GM19395 (cell line): ENCODE measurements around the gene PRAMEF18.
"Not testable (repeated sequence)": the region's sequence is repeated elsewhere in the genome, so short reads cannot be mapped to it uniquely, and the experiment has no call there.

Experiments
- ATAC-seq: cut with Tn5 transposase; IDR thresholded peaks from one replicate; pipeline ENCODE4 v1.9.1; 2021; ENCODE audit warnings: mild to moderate bottlenecking, moderate library complexity; ENCODE audit not compliant: unreplicated experiment

PRAMEF18 gene

DNA sequence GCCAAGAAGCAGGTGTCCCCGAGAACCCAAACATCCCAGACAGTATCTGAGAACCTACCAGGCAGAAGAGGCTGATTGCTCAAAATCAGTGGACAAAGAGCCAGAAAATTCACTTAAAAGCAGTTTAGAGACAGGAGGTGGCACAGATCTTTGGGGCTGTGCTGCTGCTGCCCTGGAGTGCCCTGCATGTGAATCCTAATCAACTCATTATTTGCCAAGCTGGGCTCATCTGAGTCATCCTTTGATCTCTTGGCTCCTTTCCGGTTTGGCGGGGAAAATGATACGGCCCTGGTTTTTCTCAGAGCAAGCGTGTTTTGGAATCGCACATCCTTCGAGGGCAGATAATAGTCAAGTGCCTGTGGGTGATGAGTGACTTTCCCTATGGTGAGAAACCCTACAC lies 9.3 kb downstream of the PRAMEF18 start:
- ATAC-seq = not testable (repeated sequence)

DNA sequence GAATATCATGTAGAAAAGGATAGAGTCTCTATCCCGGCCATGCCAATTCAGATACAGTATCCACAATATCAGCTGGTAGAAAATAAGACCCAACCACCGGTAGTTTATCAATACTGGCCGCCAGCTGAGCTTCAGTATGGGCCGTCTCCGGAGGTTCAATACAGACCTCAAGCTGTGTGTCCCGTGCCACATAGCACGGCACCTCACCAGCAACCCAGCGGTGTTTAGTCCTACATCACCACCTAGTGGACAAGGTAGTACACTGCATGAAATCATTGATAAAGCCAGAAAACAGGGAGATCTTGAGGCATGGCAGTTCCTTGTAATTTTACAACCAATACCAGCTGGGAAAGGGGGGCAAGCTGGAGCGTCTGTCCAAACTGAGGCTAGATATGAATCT lies 17.2 kb downstream of the PRAMEF18 start:
- not testable (repeated sequence) for ATAC-seq

DNA sequence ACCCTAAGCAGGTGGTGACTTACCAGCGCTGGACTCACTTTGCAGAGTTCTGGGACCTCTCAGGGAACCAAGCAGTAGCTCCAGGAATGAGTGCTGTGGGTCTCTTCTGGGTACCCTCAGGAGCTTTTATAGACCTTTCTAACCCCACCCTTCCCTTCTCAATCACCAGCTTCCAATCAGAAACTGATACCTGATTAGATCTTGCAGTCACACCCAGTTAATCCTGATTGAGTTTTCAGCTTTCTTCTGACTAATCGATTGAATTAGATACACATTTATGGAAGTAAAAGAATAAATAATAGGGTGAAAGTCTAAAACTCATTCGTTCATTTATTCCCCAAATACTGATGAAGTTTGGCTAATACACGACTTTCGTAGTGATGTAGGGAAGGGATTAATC lies 24.6 kb downstream of the PRAMEF18 start, which contains the start of gene PRAMEF13:
Gene PRAMEF13 (minus strand): TSS at position 101 of the 400 bp plus-strand sequence. CDS start 1,820 bp downstream, outside the sequence.
- ATAC-seq = not testable (repeated sequence)
